SK-N-SH (cell line): ENCODE measurements around the gene ZAR1L. TPM values are rescaled to one million over a fixed set of nuclear protein-coding genes. Genes with fewer than 3 reads are reported as not detected.

Experiments used
- CTCF ChIA-PET: fragments of 300-600, 350-600 bp; formaldehyde crosslinking; extraction: SDS; loops from one replicate; lab custom pipeline; 2021; lab: Yijun Ruan, JAX
- POLR2A ChIA-PET: fragments of 350-600 bp; sonication (Branson Sonifier 250); formaldehyde crosslinking; extraction: SDS; loops from one replicate; lab custom pipeline; 2020; ENCODE audit warnings: antibody characterized with exemption, inconsistent platforms; lab: Yijun Ruan, JAX
- DNase-seq: peaks from one replicate; pipeline ENCODE4 v3.0.0; 2012
- H2AFZ ChIP-seq: fragments of 200-600 bp; sonication (generic); 2 replicates; pipeline ENCODE4 v1.8.1; 2016; ENCODE audit warnings: antibody characterized with exemption, mild to moderate bottlenecking, low read depth
- H3F3A ChIP-seq: fragments of 200-600 bp; sonication (generic); replicated peaks from 2 replicates; pipeline ENCODE3; 2016; ENCODE audit warnings: antibody characterized with exemption, mild to moderate bottlenecking; ENCODE audit not compliant: insufficient read depth
- H3K27ac ChIP-seq, 2 experiments: fragments of 200-500 bp in 1 of 2; fragments of 200-600 bp in 1 of 2; sonication (Bioruptor generic) in 1 of 2; sonication (generic), shearing (Covaris generic) in 1 of 2; 2 replicates each; pipeline versions ENCODE4 v1.5.1 to v1.6.1; 2014 to 2016; ENCODE audit warnings: low read depth in 2 of 2, inconsistent platforms in 1 of 2, low read length in 1 of 2, mild to moderate bottlenecking in 1 of 2, mixed read lengths in 1 of 2
- H3K27me3 ChIP-seq: fragments of 200-600 bp; sonication (generic), shearing (Covaris generic); 2 replicates; pipeline ENCODE4 v1.6.1; 2016; ENCODE audit warnings: mixed run types; ENCODE audit not compliant: insufficient read depth
- H3K36me3 ChIP-seq, 2 experiments: fragments of 200-500 bp in 1 of 2; fragments of 200-600 bp in 1 of 2; sonication (Bioruptor generic) in 1 of 2; sonication (generic) in 1 of 2; replicated peaks in 1 of 2; 2 replicates each; pipeline versions ENCODE3 to v1.5.1; 2014 to 2016; ENCODE audit warnings: low read length in 1 of 2, mild to moderate bottlenecking in 1 of 2; ENCODE audit not compliant: insufficient read depth in 2 of 2, control insufficient read depth in 1 of 2
- H3K4me1 ChIP-seq, 2 experiments: fragments of 200-500 bp in 1 of 2; fragments of 200-600 bp in 1 of 2; sonication (Bioruptor generic) in 1 of 2; sonication (generic), shearing (Covaris generic) in 1 of 2; 2 replicates each; pipeline versions ENCODE4 v1.5.1 to v1.6.1; 2014 to 2016; ENCODE audit warnings: low read depth in 1 of 2, low read length in 1 of 2, mixed run types in 1 of 2; ENCODE audit not compliant: insufficient read depth in 2 of 2, control insufficient read depth in 1 of 2
- H3K4me2 ChIP-seq: fragments of 200-600 bp; sonication (generic), shearing (Covaris generic); 2 replicates; pipeline ENCODE4 v1.6.1; 2017; ENCODE audit warnings: mixed run types
- H3K4me3 ChIP-seq, 2 experiments: fragments of 200-500 bp in 1 of 2; fragments of 200-600 bp in 1 of 2; sonication (Bioruptor generic) in 1 of 2; sonication (generic), shearing (Covaris generic) in 1 of 2; 2 replicates each; pipeline versions ENCODE4 v1.5.1 to v1.8.1; 2014 to 2016; ENCODE audit warnings: low read depth in 2 of 2, inconsistent platforms in 1 of 2, low read length in 1 of 2, mild to moderate bottlenecking in 1 of 2, mixed read lengths in 1 of 2, moderate library complexity in 1 of 2
- H3K79me2 ChIP-seq: fragments of 200-600 bp; sonication (generic); 2 replicates; pipeline ENCODE4 v1.8.1; 2017; ENCODE audit warnings: mild to moderate bottlenecking; ENCODE audit not compliant: insufficient read depth
- H3K9ac ChIP-seq: fragments of 200-600 bp; sonication (generic); 2 replicates; pipeline ENCODE4 v1.6.1; 2017; ENCODE audit warnings: mixed run types
- H3K9me2 ChIP-seq: fragments of 200-600 bp; sonication (generic); 2 replicates; pipeline ENCODE4 v1.6.1; 2017; ENCODE audit warnings: mixed run types
- H3K9me3 ChIP-seq: fragments of 200-600 bp; sonication (generic); 2 replicates; pipeline ENCODE4 v1.6.1; 2017; ENCODE audit warnings: mixed run types, mild to moderate bottlenecking, moderate library complexity
- H4K20me1 ChIP-seq: fragments of 200-600 bp; sonication (generic); 2 replicates; pipeline ENCODE4 v1.6.1; 2017; ENCODE audit warnings: mild to moderate bottlenecking, mixed run types; ENCODE audit not compliant: insufficient read depth
- CTCF ChIP-seq: fragments of 200-600 bp; sonication (generic); IDR thresholded peaks from 2 replicates; pipeline ENCODE4 v1.6.1; 2017; ENCODE audit warnings: antibody characterized with exemption, mild to moderate bottlenecking, moderate library complexity
- EP300 ChIP-seq, 2 experiments: IDR thresholded peaks; 2 replicates each; pipeline versions ENCODE4 v1.4.0 to v1.6.1; 2012; ENCODE audit warnings: borderline replicate concordance in 1 of 2, low read depth in 1 of 2, low read length in 1 of 2
- FOXM1 ChIP-seq: IDR thresholded peaks from 2 replicates; pipeline ENCODE4 v1.4.0; 2012; ENCODE audit warnings: low read depth, mild to moderate bottlenecking
- GABPA ChIP-seq: IDR thresholded peaks from 2 replicates; pipeline ENCODE4 v1.4.0; 2012; ENCODE audit warnings: low read depth, mild to moderate bottlenecking
- IRF3 ChIP-seq: fragments of 150-350 bp; IDR thresholded peaks from 2 replicates; pipeline ENCODE4 v1.6.1; 2016; ENCODE audit warnings: mild to moderate bottlenecking, low read depth, low read length
- JUND ChIP-seq: IDR thresholded peaks from 2 replicates; pipeline ENCODE4 v1.4.0; 2012
- MAX ChIP-seq: IDR thresholded peaks from 2 replicates; pipeline ENCODE4 v1.4.0; 2012; ENCODE audit warnings: low read depth
- MXI1 ChIP-seq: IDR thresholded peaks from 2 replicates; pipeline ENCODE4 v1.6.1; 2012; ENCODE audit warnings: mild to moderate bottlenecking, low read depth, low read length, improper control_type of control experiment
- NFIC ChIP-seq: IDR thresholded peaks from 2 replicates; pipeline ENCODE4 v1.4.0; 2012; ENCODE audit warnings: borderline replicate concordance
- NRF1 ChIP-seq: IDR thresholded peaks from 2 replicates; pipeline ENCODE4 v1.6.1; 2012; ENCODE audit warnings: low read depth, mild to moderate bottlenecking, low read length
- PBX3 ChIP-seq: IDR thresholded peaks from 2 replicates; pipeline ENCODE4; 2012
- POLR2AphosphoS5 ChIP-seq: IDR thresholded peaks from 2 replicates; pipeline ENCODE4 v1.6.1; 2012; ENCODE audit warnings: low read depth, low read length
- RCOR1 ChIP-seq: fragments of 150-350 bp; IDR thresholded peaks from 2 replicates; pipeline ENCODE4 v1.6.1; 2017; ENCODE audit warnings: antibody characterized with exemption, low read length
- RFX5 ChIP-seq: IDR thresholded peaks from 2 replicates; pipeline ENCODE4 v1.6.1; 2012; ENCODE audit warnings: mild to moderate bottlenecking, improper control_type of control experiment, low read length
- RXRA ChIP-seq: IDR thresholded peaks from 2 replicates; pipeline ENCODE4 v1.4.0; 2012; ENCODE audit warnings: low read depth, mild to moderate bottlenecking, borderline replicate concordance
- TAF1 ChIP-seq: IDR thresholded peaks from 2 replicates; pipeline ENCODE4 v1.6.1; 2012; ENCODE audit warnings: low read depth, mild to moderate bottlenecking, low read length, moderate library complexity, borderline replicate concordance
- TCF12 ChIP-seq: IDR thresholded peaks from 2 replicates; pipeline ENCODE4 v1.4.0; 2012
- USF2 ChIP-seq: fragments of 150-350 bp; IDR thresholded peaks from 2 replicates; pipeline ENCODE4 v1.6.1; 2017; ENCODE audit warnings: antibody characterized with exemption, low read length, low read depth, borderline replicate concordance
- YY1 ChIP-seq: IDR thresholded peaks from 2 replicates; pipeline ENCODE4 v1.4.0; 2012; ENCODE audit warnings: low read depth, mild to moderate bottlenecking
- WGBS: methylation state at CpG from one replicate; pipeline ENCODE4 v1.1.6; 2017; ENCODE audit warnings: low lambda C conversion rate; 5-methylcytosine and 5-hydroxymethylcytosine counted together
- polyA plus RNA-seq, 3 experiments: library from polyadenylated mRNA; depleted of rRNA; stranded (reverse); fragments of >200 nt; gene quantifications; 2 replicates each; pipeline ENCODE4 v1.2.3, GENCODE V29; 2012

Gene ZAR1L
- polyA plus RNA-seq, 1 of the 3 experiments (the other 2 are of a cell fraction), result 0.07 TPM

GRCh38 chr13:32297206-32297605 is 18.0 kb downstream of the ZAR1L start:
- Histone ChIP-seq H3K79me2 (no peaks in the 10 kb centered on the region), H2AFZ (no peak overlapping the region), H3K27ac (no peak overlapping the region), H3K36me3 (no peaks in the 10 kb centered on the region), H3K27me3 (no peaks in the 10 kb centered on the region), H3K9ac (no peak overlapping the region), H3K4me1 (no peaks in the 10 kb centered on the region), H3F3A (no peaks in the 10 kb centered on the region), H3K9me3 (no peaks in the 10 kb centered on the region), H3K4me3 (no peak overlapping the region), H3K9me2 (no peaks in the 10 kb centered on the region), H3K4me2 (no peak overlapping the region), H4K20me1 (no peaks in the 10 kb centered on the region)
- DNase-seq, result no peak
- ChIA-PET CTCF (interaction anchor here (0.9 kb wide), 1 partner anchor 132 kb away, joined by 4 read pairs; no protein-coding TSS in a partner anchor), POLR2A (no interaction called here)
- WGBS, result 69% methylated on average over 2 of the region's 2 CpGs
- no peak for TF ChIP-seq CTCF
- no peak for TF ChIP-seq NFIC
- no peak for TF ChIP-seq YY1
- no peak for TF ChIP-seq JUND
- no peak for TF ChIP-seq RCOR1
- no peak for TF ChIP-seq GABPA
- no peak for TF ChIP-seq FOXM1
- no peak for TF ChIP-seq RFX5
- TF ChIP-seq IRF3, result no peak
- TF ChIP-seq POLR2AphosphoS5, result no peak
- TF ChIP-seq MAX, result no peak
- TF ChIP-seq EP300 (IDR thresholded peaks at IDR 0.05; ENCODE audit: borderline replicate concordance in 1 of 2, low read depth in 1 of 2, low read length in 1 of 2), result no peak
- TF ChIP-seq PBX3, result no peak
- no peak for TF ChIP-seq MXI1
- TF ChIP-seq RXRA, result no peak
- TF ChIP-seq NRF1, result no peak
- TF ChIP-seq TCF12, result no peak
- no peak for TF ChIP-seq TAF1
- no peak for TF ChIP-seq USF2
